Ovary (tissue), 9 donors: ENCODE results near the gene PPDPF. TPM values are rescaled to one million over a fixed set of nuclear protein-coding genes. Genes with fewer than 3 reads are reported as not detected.

ENCODE experiments used
- DNase-seq, 5 donors: peaks; one replicate each; pipeline ENCODE4 v3.0.0-alpha.2; 2019 to 2020
- H3K27ac ChIP-seq, 2 donors: fragments of 200-600 bp; one replicate each; pipeline versions ENCODE4 v1.5.1 to v1.8.0; 2019 to 2022
- H3K27me3 ChIP-seq: fragments of 200-600 bp; one replicate; pipeline ENCODE4 v1.8.0; 2022
- H3K36me3 ChIP-seq: fragments of 200-600 bp; sonication (generic); one replicate; pipeline ENCODE4 v1.5.1; 2019
- H3K4me1 ChIP-seq: one replicate; pipeline ENCODE4 v1.8.1; 2013; ENCODE audit warnings: mild to moderate bottlenecking, moderate library complexity; ENCODE audit not compliant: insufficient read depth
- H3K4me3 ChIP-seq: fragments of 200-600 bp; sonication (generic); one replicate; pipeline ENCODE4 v1.5.1; 2017
- H3K9me3 ChIP-seq, 2 donors: fragments of 200-600 bp in 1 of 2; sonication (generic) in 1 of 2; one replicate each; pipeline versions ENCODE4 v1.5.1 to v1.8.1; 2013 to 2019; ENCODE audit warnings: mild to moderate bottlenecking in 1 of 2, moderate library complexity in 1 of 2
- EP300 ChIP-seq: sonication (generic); formaldehyde crosslinking; IDR thresholded peaks from one replicate; pipeline ENCODE4 v1.6.1; 2017; ENCODE audit warnings: antibody characterized with exemption
- POLR2A ChIP-seq: fragments of 450-650 bp; IDR thresholded peaks from one replicate; pipeline ENCODE4 v1.6.1; 2017; ENCODE audit warnings: antibody characterized with exemption, mild to moderate bottlenecking, moderate library complexity
- WGBS, 3 donors: extraction: QIAGEN DNeasy Blood & Tissue Kit in 1 of 3; methylation state at CpG; one replicate each; pipeline versions ENCODE4 v1.1.5 to v1.1.7; 2013 to 2017; 5-methylcytosine and 5-hydroxymethylcytosine counted together
- intact Hi-C, 4 donors: fragments of 100-400 bp; cut with DNase I; formaldehyde crosslinking; loops; one replicate each; pipeline versions ENCODE4 v1.11.0 to v1.15.1; 2022 to 2023
- polyA plus RNA-seq, 2 donors: library from polyadenylated mRNA; stranded (reverse); fragments of 200-250 nt in 1 of 2; fragments of 350-450 nt in 1 of 2; fragmentation: Illumina TruSeq in 1 of 2; extraction: RNeasy Lipid Tissue Mini Kit (QIAGEN cat#74804) in 1 of 2; gene quantifications; one replicate each; pipeline ENCODE4 v1.2.3, GENCODE V29; 2013 to 2014
- total RNA-seq, 7 donors: library from RNA; depleted of rRNA in 2 of 7; stranded (reverse); fragments of >200 nt in 2 of 7; fragmentation: NEBNext Ultra II Directional in 3 of 7; extraction: Animal tissue kit (Norgen Biotek cat#: 25700) in 3 of 7; gene quantifications; one replicate each; pipeline versions ENCODE4 v1.1.0 to v1.2.4, GENCODE V29; 2016 to 2023
- TF ChIP-seq, protein P1 (sequence below), 3 donors: fragments of 450-650 bp in 2 of 3; fragments of 200-600 bp in 1 of 3; IDR thresholded peaks; one replicate each; pipeline versions ENCODE4 v1.5.1 to v1.8.0; 2016 to 2022; ENCODE audit warnings: antibody characterized with exemption in 3 of 3, mild to moderate bottlenecking in 1 of 3
- donor health status: DM: no; HTN: no; CAD: no; lungs with moderate emphysema.
- donor health status: DM: no; HTN: no; CAD: no.
- donor health status: Bipolar disorder and iron deficiency.
- donor health status: DM: yes; HTN: yes; CAD: no.
- donor health status: DM: no; HTN: no; CAD: no.
- donor health status: DM: yes; HTN: yes; CAD: no.

Gene PPDPF
- total and polyA plus RNA-seq, 9 donors, result 4.9 to 315 (median 201) TPM

DNA sequence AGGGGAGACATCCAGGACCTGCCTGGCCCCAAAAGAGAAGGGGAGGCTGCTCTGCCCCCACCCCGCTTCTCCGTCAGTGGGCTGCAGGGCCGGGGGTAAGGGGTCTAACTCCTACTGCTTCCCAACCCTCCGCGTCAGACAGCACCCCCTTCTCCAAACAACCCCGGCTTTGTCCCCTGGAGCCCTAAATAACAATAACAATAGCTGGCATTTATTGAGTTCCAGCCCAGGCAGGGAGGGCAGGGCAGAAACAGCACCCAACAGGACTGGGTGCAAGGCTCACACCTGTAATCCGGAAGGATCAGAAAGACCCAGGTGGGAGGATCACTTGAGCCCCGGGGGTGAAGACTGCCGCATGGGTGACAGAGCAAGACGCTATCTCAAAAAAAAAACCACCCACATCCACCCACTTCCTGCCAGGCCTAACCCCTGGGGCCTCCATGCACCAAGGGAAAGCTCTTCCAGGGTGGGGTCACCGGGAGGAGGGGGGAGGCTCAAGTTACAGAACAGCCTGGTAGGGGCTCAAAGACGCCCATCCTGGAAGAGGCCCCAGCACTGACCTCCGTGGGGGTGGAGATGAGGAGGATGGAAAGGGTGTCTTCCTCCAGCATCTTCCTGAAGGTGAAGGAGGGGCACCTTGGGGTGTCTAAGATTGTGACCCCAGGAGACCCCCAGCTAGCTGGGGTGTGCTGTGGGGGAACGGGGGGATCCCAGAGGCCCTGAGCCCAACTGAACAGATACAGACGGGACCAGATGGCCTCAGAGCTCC, 32.1 kb downstream of the PPDPF start:
- Histone ChIP-seq H3K9me3 (no peaks in the 10 kb centered on the region), H3K27ac (no peak overlapping the region), H3K4me1 (peaks cover 1% of the 10 kb centered on the region), H3K36me3 (no peaks in the 10 kb centered on the region), H3K27me3 (no peaks in the 10 kb centered on the region), H3K4me3 (no peak overlapping the region)
- TF ChIP-seq POLR2A, result no peak
- no peak for TF ChIP-seq EP300
- TF ChIP-seq, protein P1, sequence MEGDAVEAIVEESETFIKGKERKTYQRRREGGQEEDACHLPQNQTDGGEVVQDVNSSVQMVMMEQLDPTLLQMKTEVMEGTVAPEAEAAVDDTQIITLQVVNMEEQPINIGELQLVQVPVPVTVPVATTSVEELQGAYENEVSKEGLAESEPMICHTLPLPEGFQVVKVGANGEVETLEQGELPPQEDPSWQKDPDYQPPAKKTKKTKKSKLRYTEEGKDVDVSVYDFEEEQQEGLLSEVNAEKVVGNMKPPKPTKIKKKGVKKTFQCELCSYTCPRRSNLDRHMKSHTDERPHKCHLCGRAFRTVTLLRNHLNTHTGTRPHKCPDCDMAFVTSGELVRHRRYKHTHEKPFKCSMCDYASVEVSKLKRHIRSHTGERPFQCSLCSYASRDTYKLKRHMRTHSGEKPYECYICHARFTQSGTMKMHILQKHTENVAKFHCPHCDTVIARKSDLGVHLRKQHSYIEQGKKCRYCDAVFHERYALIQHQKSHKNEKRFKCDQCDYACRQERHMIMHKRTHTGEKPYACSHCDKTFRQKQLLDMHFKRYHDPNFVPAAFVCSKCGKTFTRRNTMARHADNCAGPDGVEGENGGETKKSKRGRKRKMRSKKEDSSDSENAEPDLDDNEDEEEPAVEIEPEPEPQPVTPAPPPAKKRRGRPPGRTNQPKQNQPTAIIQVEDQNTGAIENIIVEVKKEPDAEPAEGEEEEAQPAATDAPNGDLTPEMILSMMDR (IDR thresholded peaks at IDR 0.05), result no peak
- 45 to 54% (median 49%) methylated on average over 15 of the region's 15 CpGs for WGBS, 3 donors
- no peak for DNase-seq
- intact Hi-C loops, result loop anchor here in 1 of 4 donors (10.0 kb wide), 1 partner anchor 332 kb away; no protein-coding TSS in a partner anchor

DNA sequence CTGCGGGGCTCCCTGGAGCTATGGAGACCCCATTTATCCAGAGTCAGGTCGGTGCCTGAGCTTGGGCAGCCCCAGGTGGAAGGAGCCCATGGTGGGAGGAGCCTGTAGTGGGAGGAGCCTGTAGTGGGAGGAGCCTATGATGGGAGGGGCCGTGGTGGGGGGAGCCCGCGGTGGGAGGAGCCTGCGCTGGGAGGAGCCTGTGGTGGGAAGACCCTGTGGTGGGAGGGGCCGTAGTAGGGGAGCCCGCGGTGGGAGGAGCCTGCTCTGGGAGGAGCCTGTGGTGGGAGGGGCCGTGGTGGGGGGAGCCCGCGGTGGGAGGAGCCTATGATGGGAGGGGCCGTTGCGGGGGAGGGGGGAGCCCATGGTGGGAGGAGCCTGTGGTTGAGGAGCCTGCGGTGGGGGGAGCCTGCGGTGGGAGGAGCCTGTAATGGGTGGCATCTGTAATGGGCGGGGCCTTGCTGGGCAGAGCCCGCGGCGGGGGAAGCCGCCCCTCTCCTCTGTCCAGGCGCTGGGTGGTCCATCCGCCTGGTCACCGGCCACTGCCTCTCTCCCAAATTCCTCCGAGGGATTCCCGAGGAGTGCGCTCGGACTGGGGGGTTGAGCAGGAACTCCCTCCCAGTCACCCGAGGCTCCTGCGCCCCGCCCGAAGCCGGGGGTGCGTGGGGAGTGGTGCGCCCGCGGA, 32.8 kb downstream of the PPDPF start:
- Histone ChIP-seq H3K4me1 (peaks cover 1% of the 10 kb centered on the region), H3K4me3 (peak overlapping the region; percentile 39), H3K27me3 (no peaks in the 10 kb centered on the region), H3K36me3 (no peaks in the 10 kb centered on the region), H3K9me3 (no peaks in the 10 kb centered on the region), H3K27ac (no peak overlapping the region)
- WGBS, 3 donors, result 1 to 2% (median 1%) methylated on average over 33 to 37 of the region's 37 CpGs
- TF ChIP-seq, protein P1 (IDR thresholded peaks at IDR 0.05), result no peak
- TF ChIP-seq POLR2A (no peak), EP300 (no peak)
- intact Hi-C loops, result loop anchor here in 1 of 4 donors (10.0 kb wide), 1 partner anchor 331 kb away; no protein-coding TSS in a partner anchor
- DNase-seq, result peak; percentile 55 to 85 (median 75)

DNA sequence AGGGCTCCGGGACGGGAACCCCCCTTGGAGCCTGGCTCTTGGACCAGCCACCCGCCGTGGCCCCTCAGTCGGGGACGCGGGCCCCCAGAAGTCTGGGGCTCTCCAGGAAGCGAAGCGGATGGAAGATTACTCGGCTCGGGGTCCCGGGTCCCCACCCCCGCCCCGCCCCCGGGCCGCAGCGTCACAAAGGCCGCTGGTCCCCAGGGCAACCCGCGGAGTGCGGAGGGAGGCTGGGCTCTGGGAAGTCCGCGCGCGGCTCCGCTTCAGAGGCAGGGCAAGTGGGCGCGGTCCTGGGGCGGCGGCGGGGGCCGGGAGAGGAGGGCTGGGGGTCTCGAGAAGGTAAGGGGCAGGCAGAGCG, 33.3 kb downstream of the PPDPF start, which contains the start of gene FNDC11:
Gene FNDC11 (plus strand): TSS at position 227 of the 358 bp plus-strand sequence. CDS start 1,505 bp downstream, outside the sequence.
- TF ChIP-seq POLR2A (no peak), EP300 (no peak)
- TF ChIP-seq, protein P1 (IDR thresholded peaks at IDR 0.05), result no peak
- H3K4me3 ChIP-seq, result peak within 1 kb of the TSS; percentile 39
- no peak within 1 kb of the TSS for H3K27ac ChIP-seq
- peaks cover 1% of the 10 kb centered on the region for H3K4me1 ChIP-seq
- WGBS, 3 donors, result 1 to 4% (median 2%) methylated on average over 21 to 34 of the region's 34 CpGs
- no peak for DNase-seq
- H3K9me3 ChIP-seq, result no peaks in the 10 kb centered on the region
- H3K36me3 ChIP-seq, result no peaks in the 10 kb centered on the region
- intact Hi-C loops, result loop anchor here in 1 of 4 donors (10.0 kb wide), 1 partner anchor 331 kb away; no protein-coding TSS in a partner anchor
- no peaks in the 10 kb centered on the region for H3K27me3 ChIP-seq

GRCh38 chr20:63554361-63555278, 34.1 kb downstream of the PPDPF start:
- Histone ChIP-seq H3K4me3 (peak overlapping the region; percentile 39), H3K27ac (no peak overlapping the region), H3K4me1 (peaks cover 1% of the 10 kb centered on the region), H3K27me3 (no peaks in the 10 kb centered on the region), H3K36me3 (no peaks in the 10 kb centered on the region), H3K9me3 (no peaks in the 10 kb centered on the region)
- TF ChIP-seq EP300, result no peak
- TF ChIP-seq, protein P1 (IDR thresholded peaks at IDR 0.05), result no peak
- TF ChIP-seq POLR2A, result no peak
- WGBS, 3 donors, result 72 to 77% (median 76%) methylated on average over 38 of the region's 38 CpGs
- intact Hi-C loops, result loop anchor here in 1 of 4 donors (10.0 kb wide), 1 partner anchor 330 kb away; no protein-coding TSS in a partner anchor
- DNase-seq, result no peak
